OCI-M2 (cell line): Measurements from ENCODE around the gene CROCC.

Source experiments
- DNase-seq: peaks from one replicate; lab custom pipeline; 2025; ENCODE audit not compliant: unreplicated experiment; lab: John Stamatoyannopoulos, UW

The CROCC gene

GRCh38 chr1:16982902-16983301 is 61.2 kb downstream of the CROCC start:
- DNase-seq, result no peak

DNA sequence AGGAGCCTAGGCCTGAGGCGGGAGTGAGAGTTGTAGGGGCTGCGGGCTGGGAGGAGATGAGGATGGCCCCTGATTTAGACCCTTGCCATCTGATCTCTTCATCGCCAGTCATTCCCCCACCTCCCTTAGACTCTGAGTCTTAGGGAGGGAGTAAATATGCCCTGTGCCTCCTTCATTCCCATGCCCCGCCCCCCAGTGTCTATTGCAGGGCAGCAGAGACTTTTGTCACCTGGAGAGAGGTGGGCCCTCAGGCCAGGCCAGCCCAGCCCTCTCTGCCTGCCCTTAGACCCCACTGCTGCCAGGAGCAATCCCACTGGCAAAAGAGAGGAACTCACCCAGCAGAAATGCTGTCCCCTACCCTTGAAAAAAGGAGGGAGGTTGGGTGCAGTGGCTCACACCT is 61.9 kb downstream of the CROCC start:
- no peak for DNase-seq

DNA sequence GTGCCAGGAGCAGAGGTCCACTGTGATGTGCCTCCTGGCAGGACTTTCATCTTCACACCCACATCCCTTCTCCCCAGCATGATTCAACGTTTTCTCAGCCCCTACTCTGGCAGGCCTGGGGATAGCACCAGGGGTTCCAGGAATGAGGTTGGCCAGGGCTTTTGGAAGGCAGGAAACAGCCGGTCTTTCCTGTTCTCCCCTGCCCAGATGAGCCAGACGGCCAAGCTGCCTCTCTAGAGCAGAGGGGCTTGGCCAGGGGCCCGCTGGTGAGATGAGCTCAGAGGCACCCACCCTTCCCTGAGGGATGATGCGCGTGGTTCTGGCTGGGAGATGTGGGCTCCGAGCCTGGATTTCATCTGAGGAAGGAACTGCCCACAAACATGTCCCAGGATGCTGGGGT is 63.0 kb downstream of the CROCC start:
- DNase-seq, result no peak

- no peak for DNase-seq
Measured at GRCh38 chr1:16986113-16986512, 64.4 kb downstream of the CROCC start.

DNA sequence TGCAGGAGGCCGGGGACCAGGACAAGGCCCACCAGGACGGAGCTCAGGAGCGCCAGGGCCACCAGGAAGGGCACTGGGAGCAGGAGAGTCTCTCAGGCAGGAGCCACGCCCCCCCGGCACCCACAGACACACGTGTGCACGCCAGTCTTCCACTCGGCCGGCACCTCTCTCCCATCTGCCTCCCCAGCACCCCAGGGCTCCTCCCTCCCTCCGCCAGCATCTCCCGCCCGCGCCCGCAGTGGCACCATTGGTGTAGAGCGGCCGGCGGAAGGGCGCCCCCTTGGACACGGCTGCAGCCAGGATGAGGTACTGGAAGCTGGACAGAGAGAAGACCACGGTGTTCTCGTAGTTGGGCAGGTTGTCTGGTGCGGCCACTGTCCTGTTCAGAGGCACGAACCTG is 64.8 kb downstream of the CROCC start:
- DNase-seq, result no peak

DNA sequence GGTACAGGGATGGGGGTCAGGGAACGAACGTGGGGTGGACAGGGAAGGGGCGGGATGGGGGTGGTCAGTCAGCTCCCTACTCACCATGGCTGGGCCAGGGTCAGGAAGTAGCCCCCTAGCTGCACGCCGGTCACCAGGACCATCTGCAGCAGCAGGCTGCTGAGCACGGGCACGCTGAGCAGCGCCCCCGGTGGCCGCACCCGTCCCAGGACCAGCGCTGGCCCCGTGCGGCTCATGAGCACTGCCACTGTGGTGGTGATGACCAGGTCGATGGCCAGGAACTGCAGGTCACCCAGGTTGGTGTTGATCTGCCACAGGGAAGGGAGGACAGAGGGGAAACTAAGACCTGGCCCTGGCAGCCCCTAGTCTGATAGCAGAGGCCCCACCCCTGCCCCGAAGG is 65.2 kb downstream of the CROCC start:
- no peak for DNase-seq

- DNase-seq, result no peak
Measured at GRCh38 chr1:16988210-16988609, 66.5 kb downstream of the CROCC start.

DNA sequence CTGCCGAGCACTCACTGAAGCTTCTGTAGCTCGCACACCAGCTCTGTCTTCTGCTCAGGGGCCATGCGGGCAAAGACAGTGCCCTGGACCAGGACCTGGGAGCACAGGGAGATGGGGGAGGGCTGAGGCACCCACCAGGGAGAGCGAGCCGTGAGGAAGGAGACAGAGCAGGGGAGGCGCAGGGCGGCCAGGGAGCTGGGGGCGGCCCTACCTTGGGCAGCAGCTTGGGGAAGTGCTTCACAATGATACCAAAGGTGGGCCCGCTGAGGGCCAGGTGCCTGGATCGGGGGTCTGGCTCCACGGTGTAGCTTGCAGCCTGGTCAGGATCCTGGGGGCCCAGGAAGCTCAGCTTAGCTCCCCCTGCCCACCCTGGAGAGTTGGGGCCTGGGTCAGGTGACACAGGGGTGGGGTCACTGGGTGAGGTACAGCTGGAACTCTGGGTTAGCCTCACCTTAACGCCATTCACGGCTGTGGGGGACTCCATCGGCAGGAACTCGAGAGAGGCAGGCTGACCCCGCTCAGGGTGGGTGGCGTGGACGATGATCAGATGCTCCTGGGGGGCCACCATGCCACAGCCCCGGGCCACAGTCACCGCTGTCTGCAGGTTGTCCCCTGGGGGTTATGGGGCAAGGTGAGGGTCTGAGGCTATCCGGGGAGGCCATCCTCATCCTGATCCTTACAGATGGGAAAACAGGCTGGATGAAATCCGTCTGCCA is 68.1 kb downstream of the CROCC start:
- no peak for DNase-seq

DNA sequence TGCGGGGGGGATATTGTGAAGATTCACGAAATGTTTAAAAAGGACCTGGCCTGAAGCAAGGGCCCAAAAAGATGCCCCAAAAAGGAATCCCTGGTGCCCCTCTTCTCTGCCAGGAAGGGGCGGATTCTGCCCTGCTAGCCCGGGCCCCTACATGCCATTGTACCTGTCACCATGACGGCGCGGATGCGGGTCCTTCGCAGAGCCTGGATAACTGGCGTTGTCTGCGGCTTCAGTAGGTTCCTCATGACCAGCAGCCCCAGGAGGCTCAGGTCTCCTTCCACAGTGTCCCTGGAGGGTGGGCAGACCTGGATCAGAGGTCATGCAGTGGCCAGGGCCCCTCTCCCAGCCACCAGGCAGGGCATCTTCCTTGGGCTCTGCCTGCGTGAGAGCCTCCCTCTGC is 69.8 kb downstream of the CROCC start:
- no peak for DNase-seq

DNA sequence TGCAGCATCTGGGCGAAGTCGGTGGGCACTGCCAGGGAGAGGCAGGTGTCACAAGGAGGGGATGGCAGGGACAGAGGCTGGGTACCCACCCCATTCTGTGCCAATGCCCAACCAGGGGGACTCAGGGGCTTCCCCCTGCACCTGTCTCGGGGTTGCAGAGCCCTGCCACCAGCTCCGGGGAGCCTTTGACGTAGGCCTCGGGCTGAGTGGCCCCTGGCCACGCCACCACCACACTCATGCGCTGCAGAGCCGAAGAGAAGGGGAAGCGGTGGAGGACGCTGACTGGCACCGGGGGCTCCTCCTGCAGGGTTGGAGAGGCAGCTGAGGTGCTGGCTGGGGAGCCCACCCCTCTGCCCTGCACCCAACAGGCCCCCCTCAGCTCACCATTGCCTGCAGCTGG is 70.4 kb downstream of the CROCC start:
- DNase-seq, result no peak

- no peak for DNase-seq
Measured at GRCh38 chr1:16992675-16993074, 70.9 kb downstream of the CROCC start.

DNA sequence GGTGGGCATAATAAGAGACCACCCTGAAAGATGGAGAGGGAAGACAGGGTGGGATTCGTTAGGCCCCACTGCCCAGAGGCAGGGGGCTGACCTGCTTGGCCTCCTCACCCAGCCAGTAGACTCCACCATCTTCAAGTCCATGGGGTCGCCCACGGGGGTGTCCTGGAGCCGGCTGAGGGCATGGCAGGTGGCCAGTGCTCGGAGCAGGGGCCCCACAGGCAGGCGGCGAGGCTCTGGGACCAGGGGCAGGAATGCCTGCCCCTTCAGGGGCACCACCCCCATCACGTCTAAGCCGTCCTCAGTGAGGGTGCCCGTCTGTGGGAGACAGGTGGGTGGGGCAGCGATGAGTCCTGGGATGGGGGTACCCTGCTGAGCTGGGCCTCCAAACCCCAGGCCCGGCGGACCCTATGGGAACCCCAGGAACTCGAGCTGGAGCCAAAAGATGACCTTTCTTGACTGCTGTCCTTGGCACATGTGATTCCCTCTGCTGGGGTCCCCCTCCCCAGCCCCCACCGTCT is 71.8 kb downstream of the CROCC start:
- DNase-seq, result no peak

DNA sequence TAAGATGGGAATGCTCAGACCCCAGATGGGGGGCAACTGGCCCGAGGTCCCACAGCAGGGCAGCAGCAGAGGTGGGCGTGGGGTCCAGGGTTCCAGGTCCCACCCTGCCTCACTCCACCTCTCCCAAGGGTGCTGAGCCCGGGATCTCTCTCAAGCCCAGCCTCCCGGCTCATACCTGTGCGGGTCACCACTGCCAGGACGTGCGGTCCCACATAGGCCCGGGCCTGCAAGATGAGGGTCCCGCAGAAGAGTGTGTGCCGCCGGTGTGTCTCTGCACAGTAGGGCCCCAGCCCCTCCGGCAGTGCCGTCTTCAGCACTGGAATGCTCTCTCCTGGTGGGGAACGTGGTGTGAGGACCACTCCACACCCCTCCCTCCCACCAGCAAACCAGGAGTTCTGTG is 75.1 kb downstream of the CROCC start:
- DNase-seq, result no peak

DNA sequence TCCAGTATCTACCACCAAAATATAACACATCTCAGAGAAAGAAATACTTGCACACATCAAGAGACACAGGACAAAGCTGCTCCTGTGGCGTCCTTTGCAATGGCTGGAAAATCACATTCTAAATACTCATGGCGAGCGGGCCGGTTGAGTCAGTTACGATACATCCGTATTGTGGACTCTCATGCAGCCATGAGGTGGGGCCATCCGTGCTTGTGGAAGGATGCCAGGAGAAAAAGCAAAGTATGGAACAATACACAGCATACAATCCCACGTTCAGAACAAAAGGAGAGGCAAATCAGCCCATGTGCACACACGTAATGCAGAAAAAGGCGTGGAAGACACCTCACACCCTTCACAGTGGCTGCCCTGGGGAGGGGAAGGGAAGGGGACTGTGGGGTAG is 76.9 kb downstream of the CROCC start:
- DNase-seq, result no peak

DNA sequence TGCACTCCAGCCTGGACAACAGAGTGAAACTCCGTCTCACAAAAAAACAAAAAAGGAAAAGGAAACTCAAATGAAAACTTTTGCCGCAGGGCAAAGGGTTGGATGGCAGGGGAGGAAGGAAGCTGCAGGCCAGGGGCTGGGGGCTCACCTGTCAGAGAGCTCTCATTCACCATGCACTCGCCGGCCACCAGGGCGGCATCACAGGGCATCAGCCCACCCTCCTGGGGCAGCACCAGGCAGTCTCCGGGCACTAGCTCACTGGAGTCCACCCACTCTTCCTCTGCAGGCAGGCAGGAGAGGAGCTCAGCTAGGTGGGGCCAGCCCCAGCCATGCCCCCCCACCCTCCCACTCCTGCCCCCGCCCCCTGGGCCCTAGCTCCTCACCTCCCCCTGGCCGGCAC is 78.1 kb downstream of the CROCC start:
- DNase-seq, result no peak

DNA sequence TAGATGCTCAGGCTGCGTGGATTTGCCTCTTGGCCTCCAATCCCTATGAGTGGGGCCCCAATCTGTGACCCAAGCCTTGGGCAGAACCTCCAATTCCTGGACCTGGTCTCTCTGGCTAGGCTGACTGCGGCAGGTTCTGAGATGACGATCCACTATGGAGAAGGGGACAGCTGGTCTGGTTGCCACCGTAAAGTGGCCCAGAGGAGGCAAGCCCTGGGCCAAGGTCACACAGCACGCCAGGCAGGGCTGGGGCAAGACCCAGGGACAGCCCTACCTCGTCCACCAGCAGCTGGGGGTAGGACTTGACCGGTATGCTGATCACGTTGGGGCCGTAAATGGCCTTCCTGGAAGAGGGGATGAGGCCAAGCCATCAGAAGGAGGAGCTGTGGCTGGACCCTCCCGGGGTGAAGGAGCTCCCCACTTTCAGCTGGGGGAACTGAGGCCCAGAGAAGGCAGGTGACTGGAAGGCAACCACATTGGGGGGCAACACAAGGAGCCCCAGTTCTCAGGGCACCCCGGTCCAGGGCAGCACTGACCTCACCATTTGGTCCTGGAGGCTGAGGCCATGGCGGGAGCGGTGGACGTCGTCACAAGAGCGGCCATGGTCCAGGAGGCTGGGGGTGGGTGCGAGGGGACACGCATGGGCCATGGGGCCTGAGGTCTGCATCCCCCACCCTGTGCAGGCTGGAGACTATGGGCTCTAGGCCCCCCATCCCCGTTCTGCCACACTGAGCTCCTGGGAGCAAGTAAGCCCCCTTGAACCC is 80.2 kb downstream of the CROCC start:
- DNase-seq, result no peak

DNA sequence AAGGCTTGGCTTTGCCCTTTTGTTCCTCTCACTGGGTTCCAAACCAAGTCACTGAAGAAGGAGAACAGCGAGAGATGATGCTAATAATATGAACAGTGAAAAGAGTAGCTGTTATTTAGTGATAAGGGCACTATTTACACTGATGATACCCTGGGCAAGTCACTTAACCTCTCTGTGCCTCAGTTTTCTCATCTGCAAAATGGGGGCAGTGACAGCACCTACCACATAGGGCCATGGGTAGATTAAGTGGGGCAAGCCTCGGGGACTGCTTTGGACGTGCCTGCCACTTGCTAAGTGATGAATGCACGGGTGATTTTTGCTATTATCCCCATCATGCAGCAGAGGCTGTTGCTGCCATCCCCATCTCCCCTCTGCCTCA is 80.8 kb downstream of the CROCC start:
- no peak for DNase-seq

DNA sequence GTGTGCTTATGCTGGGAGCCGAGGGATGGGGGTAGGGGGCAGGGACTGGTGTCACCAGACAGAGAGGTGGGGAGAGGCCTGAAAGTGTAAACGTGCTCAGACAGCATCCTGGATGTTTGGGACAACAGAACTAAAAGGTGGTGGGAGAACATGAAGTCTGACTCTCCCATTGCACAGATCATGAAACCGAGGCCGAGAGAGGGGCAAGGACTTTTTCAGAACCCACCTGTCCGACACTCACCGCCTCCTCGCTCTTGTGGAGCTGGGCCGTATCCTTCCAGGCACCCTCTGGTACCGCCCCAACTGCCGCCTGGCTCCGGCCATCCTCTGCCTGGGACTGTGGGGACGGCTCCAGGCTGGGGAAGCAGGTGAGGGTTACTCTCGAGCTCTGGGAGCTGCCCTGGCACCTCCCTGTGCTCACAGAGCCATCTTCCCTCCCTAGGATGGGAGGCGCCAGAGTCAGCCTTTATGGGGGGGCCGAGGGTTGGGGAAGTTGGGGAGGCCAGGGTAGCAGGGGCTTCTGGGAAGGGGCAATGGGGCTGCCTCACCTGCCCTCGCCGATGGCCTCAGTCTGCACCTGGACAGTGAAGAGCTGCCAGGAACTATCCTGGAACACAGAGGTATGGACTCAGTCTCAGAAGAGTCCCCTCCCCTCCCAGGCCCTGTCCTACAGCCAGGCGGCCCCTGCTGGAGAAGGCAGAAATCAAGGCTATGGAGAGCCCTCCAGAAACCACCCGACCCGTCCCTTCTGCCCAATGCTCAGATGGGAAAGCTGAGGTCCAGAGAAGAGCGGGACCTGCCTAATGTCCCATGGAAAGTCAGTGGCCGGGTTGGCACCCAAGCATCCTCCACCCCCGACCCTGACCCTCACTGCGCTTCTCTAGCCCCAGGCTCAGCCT is 83.0 kb downstream of the CROCC start:
- DNase-seq, result no peak

GRCh38 chr1:17005365-17005740 is 83.6 kb downstream of the CROCC start:
- no peak for DNase-seq

DNA sequence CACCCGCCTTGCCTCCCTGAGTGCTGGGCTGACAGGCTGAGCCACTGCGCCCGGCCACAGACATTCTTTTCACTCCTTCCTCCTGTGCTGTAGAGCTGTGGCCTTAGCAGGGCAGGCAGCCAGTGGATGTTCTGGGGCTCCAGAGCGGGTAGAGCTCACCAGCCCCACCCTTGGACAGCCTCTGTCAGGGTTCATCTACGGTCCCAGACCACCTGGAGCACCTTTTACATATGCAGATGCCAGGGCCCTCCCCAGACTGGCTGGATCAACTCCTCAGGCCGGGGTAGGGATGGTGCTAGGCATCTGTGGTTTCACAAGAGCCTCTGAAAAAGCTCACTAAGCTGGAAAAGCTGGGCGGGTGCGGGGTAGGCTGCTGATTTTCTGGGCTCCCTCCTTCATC is 85.4 kb downstream of the CROCC start:
- DNase-seq, result no peak

DNA sequence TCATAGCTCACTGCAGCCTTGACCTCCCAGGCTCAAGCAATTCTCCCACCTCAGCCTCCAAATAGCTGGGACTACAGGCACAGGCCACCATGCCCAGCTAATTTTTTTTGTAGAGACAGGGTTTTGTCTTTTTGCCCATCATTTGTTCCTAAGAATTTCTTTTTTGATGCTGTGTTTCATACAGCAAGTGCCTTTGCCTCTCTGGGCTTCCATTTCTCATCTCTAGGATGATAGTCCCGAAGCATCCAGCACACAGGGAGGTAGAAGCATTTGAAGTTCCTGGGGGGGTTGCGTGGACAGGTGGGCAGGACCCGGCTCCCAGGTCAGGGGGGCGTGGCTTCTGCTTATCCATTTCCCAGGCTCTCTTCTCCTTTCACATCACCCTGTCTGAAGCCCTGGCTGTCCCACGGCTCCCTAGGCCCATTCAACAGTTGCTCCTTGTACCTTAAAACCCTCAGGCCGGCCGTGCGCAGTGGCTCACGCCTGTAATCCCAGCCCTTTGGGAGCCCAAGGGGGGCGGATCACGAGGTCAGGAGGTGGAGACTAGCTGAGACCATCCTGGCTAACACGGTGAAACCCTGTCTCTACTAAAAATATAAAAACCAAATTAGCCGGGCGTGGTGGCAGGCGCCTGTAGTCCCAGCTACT is 86.6 kb downstream of the CROCC start:
- no peak for DNase-seq
